Ureter (tissue), 1 donor: ENCODE measurements around the gene PRKCE. TPM values are rescaled to one million over a fixed set of nuclear protein-coding genes. Genes with fewer than 3 reads are reported as not detected.

Experiments
- DNase-seq: peaks from one replicate; pipeline ENCODE4 v3.0.0-alpha.2; 2020; ENCODE audit warnings: low spot score
- total RNA-seq: library from RNA; stranded (reverse); gene quantifications from one replicate; pipeline ENCODE4 v1.2.4, GENCODE V29; 2023
- donor health status: DM: yes; HTN: yes; CAD: no.

The PRKCE gene
- total RNA-seq, 1 donor from 2014 or later, result 54.3 TPM

- peak; percentile 65 for DNase-seq
Observed at GRCh38 chr2:45962177-45962921, 310.9 kb downstream of the PRKCE start.

- DNase-seq, result peak; percentile 22
Observed at GRCh38 chr2:45963816-45964215, 312.3 kb downstream of the PRKCE start.

GRCh38 chr2:45964223-45964841, 312.9 kb downstream of the PRKCE start:
- peak; percentile 93 for DNase-seq

GRCh38 chr2:45964906-45965305, 313.4 kb downstream of the PRKCE start:
- DNase-seq, result no peak

GRCh38 chr2:45965871-45966498, 314.5 kb downstream of the PRKCE start:
- DNase-seq, result peak; percentile 34

GRCh38 chr2:45968946-45969584, 317.6 kb downstream of the PRKCE start:
- peak; percentile 47 for DNase-seq

- DNase-seq, result no peak
Observed at GRCh38 chr2:45973426-45973825, 322.0 kb downstream of the PRKCE start.

GRCh38 chr2:45974056-45974455, 322.6 kb downstream of the PRKCE start:
- DNase-seq, result peak; percentile 27

GRCh38 chr2:45974762-45975408, 323.4 kb downstream of the PRKCE start:
- DNase-seq, result peak; percentile 19

GRCh38 chr2:45975752-45976517, 324.5 kb downstream of the PRKCE start:
- peak; percentile 35 for DNase-seq

GRCh38 chr2:45978302-45978859, 326.9 kb downstream of the PRKCE start:
- no peak for DNase-seq

GRCh38 chr2:45979065-45979464, 327.6 kb downstream of the PRKCE start:
- no peak for DNase-seq

GRCh38 chr2:45980161-45980865, 328.8 kb downstream of the PRKCE start:
- no peak for DNase-seq

GRCh38 chr2:45981384-45981930, 330.0 kb downstream of the PRKCE start:
- DNase-seq, result no peak

- DNase-seq, result peak; percentile 31
Observed at GRCh38 chr2:45982096-45982495, 330.6 kb downstream of the PRKCE start.

- DNase-seq, result peak; percentile 33
Observed at GRCh38 chr2:45983213-45983612, 331.7 kb downstream of the PRKCE start.

- peak; percentile 24 for DNase-seq
Observed at GRCh38 chr2:45984366-45984765, 332.9 kb downstream of the PRKCE start.

GRCh38 chr2:45984896-45985473, 333.5 kb downstream of the PRKCE start:
- peak; percentile 30 for DNase-seq

- peak; percentile 44 for DNase-seq
Observed at GRCh38 chr2:45986509-45986908, 335.0 kb downstream of the PRKCE start.
